Heart right ventricle (tissue), 16 donors: Measurements from ENCODE around the gene SP1. TPM values are rescaled to one million over a fixed set of nuclear protein-coding genes. Genes with fewer than 3 reads are reported as not detected.

Experiments used
- ATAC-seq, 8 donors: fragments of 200-7000 bp; cut with Tn5 transposase; one replicate each; pipeline ENCODE4 v1.9.1; 2020; ENCODE audit warnings: mild to moderate bottlenecking in 8 of 8, moderate library complexity in 8 of 8, moderate number of reproducible peaks in 1 of 8
- DNase-seq, 2 donors: peaks; one replicate each; pipeline ENCODE4 v3.0.0-alpha.2; 2020
- H3K27ac ChIP-seq, 10 donors: fragments of 200-600 bp; sonication (generic) in 2 of 10; one replicate each; pipeline versions ENCODE4 v1.5.0 to v1.8.0; 2020 to 2022; ENCODE audit warnings: mild to moderate bottlenecking in 3 of 10
- H3K27me3 ChIP-seq, 7 donors: fragments of 200-600 bp; one replicate each; pipeline ENCODE4 v1.8.0; 2021 to 2022; ENCODE audit warnings: mild to moderate bottlenecking in 2 of 7
- H3K36me3 ChIP-seq, 9 donors: fragments of 200-600 bp; sonication (generic) in 1 of 9; one replicate each; pipeline versions ENCODE4 v1.5.0 to v1.8.0; 2020 to 2022; ENCODE audit warnings: mild to moderate bottlenecking in 2 of 9
- H3K4me1 ChIP-seq, 9 donors: fragments of 200-600 bp; sonication (generic) in 1 of 9; one replicate each; pipeline versions ENCODE4 v1.5.0 to v1.8.0; 2020 to 2022; ENCODE audit warnings: mild to moderate bottlenecking in 4 of 9
- H3K4me3 ChIP-seq, 10 donors: fragments of 200-600 bp; sonication (generic) in 2 of 10; one replicate each; pipeline versions ENCODE4 v1.5.0 to v1.8.0; 2020 to 2022; ENCODE audit warnings: mild to moderate bottlenecking in 7 of 10, moderate library complexity in 2 of 10
- H3K9me3 ChIP-seq, 11 donors: fragments of 200-600 bp in 10 of 11; sonication (generic) in 2 of 11; one replicate each; pipeline versions ENCODE4 v1.5.0 to v1.8.0; 2013 to 2022; ENCODE audit warnings: mild to moderate bottlenecking in 2 of 11, control low read depth in 1 of 11, moderate library complexity in 1 of 11
- WGBS, 2 donors: extraction: QIAGEN DNeasy Blood & Tissue Kit; methylation state at CpG; one replicate each; pipeline ENCODE4 v1.1.7; 2013; ENCODE audit warnings: inconsistent platforms in 1 of 2; 5-methylcytosine and 5-hydroxymethylcytosine counted together
- intact Hi-C, 10 donors: fragments of 100-400 bp; cut with DNase I; formaldehyde crosslinking; loops; one replicate each; pipeline versions ENCODE4 v1.11.1 to v1.14.2; 2022
- polyA plus RNA-seq, 2 donors: library from polyadenylated mRNA; stranded (reverse); fragments of 200-250 nt; gene quantifications; one replicate each; pipeline ENCODE4 v1.2.3, GENCODE V29; 2013
- total RNA-seq, 10 donors: library from RNA; stranded (reverse); fragmentation: NEBNext Ultra II Directional in 3 of 10; extraction: Animal tissue kit (Norgen Biotek cat#: 25700) in 3 of 10; gene quantifications; one replicate each; pipeline versions ENCODE4 v1.2.1 to v1.2.4, GENCODE V29; 2021 to 2023
- TF ChIP-seq, protein P1 (sequence below), 9 donors: fragments of 200-600 bp; sonication (generic) in 2 of 9; IDR thresholded peaks; one replicate each; pipeline versions ENCODE4 v1.5.0 to v1.8.0; 2021 to 2022; ENCODE audit warnings: antibody characterized with exemption in 9 of 9, mild to moderate bottlenecking in 5 of 9, moderate library complexity in 1 of 9
- donor health status: Arrhythmogenic right ventricular cardiomyopathy.
- donor health status: ischemic (EF 13 %, LVEDD 7.1; RV severe dilation, severe dysfunction).
- donor health status: healthy with polysubstance abuse.
- donor health status: DM: no; HTN: yes; CAD: no.
- donor health status: DM: no; HTN: no; CAD: no.
- donor health status: ischemic (EF 25% LVEDD 6.9; RV normal size, moderate dysfunction).
- donor health status: ischemic (EF 25% LVEDD 5.7; RV mildly dilated, moderate dysfunction).
- donor health status: healthy.
- donor health status: DM: yes; HTN: yes; CAD: no.
- donor health status: Ischemic cardiomyopathy.
- donor health status: ischemic (EF 35%, LVEDD 5.7; RV mildly dilated, moderate dysfunction).
- donor health status: nonischemic (EF 11% LVEDD 7.7; RV severe dilation, severe dysfunction).
- donor health status: DM: yes; HTN: yes; CAD: no.
- donor health status: PGD.
- donor health status: ischemic (EF 29% LVEDD 5.4; RV normal size, mild dysfunction).
- donor health status: nonischemic (EF 23%, LVEDD 6.1; RV moderate dilation, normal function).

Gene SP1
- total and polyA plus RNA-seq, 12 donors = 7.8 to 42.4 (median 31.3) TPM

DNA sequence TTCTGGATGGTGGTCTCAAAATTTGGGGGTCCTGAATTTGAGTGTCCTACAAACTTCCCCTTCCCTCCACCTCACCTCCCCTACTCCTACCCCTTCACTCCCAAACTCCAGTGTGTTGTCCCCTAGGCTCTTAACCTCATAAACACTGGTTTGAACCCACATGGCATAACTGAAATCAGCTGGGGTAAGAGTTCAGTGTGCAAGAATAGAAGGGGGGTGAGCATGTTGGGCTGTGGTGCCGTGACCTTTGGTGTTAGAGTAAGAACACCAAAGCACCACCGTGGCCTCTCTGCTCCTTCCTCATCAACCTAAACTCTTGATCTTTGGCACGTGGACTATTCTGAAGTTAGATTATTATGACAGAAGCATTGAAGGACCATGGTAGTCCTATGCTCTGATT, 83.0 kb downstream of the SP1 start:
- Histone ChIP-seq H3K27me3 (no peaks in the 10 kb centered on the region), H3K27ac (peak overlapping the region in 6 of 10 donors; percentile 19 to 75 (median 36)), H3K9me3 (no peaks in the 10 kb centered on the region), H3K4me1 (peaks cover 6 to 85% (median 64%) of the 10 kb centered on the region in 9 donors), H3K36me3 (peaks cover 22 to 100% (median 98%) of the 10 kb centered on the region in 9 donors), H3K4me3 (no peak overlapping the region)
- ATAC-seq (no peak), DNase-seq (no peak)
- WGBS, 2 donors = 31 to 57% methylated on average over 3 of the region's 3 CpGs
- intact Hi-C loops = no loop called here
- TF ChIP-seq, protein P1, sequence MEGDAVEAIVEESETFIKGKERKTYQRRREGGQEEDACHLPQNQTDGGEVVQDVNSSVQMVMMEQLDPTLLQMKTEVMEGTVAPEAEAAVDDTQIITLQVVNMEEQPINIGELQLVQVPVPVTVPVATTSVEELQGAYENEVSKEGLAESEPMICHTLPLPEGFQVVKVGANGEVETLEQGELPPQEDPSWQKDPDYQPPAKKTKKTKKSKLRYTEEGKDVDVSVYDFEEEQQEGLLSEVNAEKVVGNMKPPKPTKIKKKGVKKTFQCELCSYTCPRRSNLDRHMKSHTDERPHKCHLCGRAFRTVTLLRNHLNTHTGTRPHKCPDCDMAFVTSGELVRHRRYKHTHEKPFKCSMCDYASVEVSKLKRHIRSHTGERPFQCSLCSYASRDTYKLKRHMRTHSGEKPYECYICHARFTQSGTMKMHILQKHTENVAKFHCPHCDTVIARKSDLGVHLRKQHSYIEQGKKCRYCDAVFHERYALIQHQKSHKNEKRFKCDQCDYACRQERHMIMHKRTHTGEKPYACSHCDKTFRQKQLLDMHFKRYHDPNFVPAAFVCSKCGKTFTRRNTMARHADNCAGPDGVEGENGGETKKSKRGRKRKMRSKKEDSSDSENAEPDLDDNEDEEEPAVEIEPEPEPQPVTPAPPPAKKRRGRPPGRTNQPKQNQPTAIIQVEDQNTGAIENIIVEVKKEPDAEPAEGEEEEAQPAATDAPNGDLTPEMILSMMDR (IDR thresholded peaks at IDR 0.05) = no peak

DNA sequence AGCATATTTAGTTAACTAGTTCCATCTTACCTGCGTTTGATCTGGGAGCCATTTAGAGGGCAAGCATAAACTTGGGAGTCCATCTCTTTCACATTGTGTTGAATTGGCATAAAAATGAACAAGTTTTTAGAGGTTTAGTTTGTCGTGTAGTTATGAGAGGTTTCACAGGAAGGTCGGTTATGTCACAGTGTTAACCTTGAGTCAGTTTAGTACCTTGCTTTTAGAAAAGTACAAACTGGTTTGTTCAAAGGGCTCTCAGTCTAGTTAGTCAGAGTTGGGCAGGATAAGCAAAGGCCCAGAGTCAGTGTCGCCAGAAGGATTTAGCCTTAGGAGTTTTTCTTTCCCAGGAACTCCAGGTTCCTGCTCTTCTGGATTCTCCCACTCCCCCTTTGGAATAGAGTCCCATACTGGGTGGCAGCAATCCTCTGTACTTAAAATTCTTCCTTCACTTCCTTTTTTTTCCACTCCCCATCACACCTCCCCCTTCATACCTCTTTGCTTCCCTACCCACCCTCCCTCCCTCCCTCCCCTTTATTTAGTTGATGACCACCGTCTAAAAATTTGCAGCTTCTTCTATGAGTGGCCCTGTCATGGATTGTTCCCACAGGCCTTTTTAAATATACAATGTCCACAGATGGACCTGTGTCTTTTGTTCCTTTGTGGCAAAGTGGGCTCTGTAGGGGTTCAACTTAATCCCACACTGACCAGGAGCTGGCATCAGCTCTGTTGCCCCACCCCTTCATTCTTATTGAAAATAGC, 84.0 kb downstream of the SP1 start:
- Histone ChIP-seq H3K4me3 (no peak overlapping the region), H3K36me3 (peaks cover 22 to 100% (median 100%) of the 10 kb centered on the region in 9 donors), H3K27me3 (no peaks in the 10 kb centered on the region), H3K4me1 (peaks cover 6 to 93% (median 68%) of the 10 kb centered on the region in 9 donors), H3K27ac (peak overlapping the region in 7 of 10 donors; percentile 17 to 75 (median 41)), H3K9me3 (no peaks in the 10 kb centered on the region)
- TF ChIP-seq, protein P1 (IDR thresholded peaks at IDR 0.05) = no peak
- DNase-seq = no peak
- WGBS, 2 donors = 39 to 46% methylated on average over 5 of the region's 5 CpGs
- peak in 1 of 8 donors; percentile 1 for ATAC-seq
- intact Hi-C loops = no loop called here

DNA sequence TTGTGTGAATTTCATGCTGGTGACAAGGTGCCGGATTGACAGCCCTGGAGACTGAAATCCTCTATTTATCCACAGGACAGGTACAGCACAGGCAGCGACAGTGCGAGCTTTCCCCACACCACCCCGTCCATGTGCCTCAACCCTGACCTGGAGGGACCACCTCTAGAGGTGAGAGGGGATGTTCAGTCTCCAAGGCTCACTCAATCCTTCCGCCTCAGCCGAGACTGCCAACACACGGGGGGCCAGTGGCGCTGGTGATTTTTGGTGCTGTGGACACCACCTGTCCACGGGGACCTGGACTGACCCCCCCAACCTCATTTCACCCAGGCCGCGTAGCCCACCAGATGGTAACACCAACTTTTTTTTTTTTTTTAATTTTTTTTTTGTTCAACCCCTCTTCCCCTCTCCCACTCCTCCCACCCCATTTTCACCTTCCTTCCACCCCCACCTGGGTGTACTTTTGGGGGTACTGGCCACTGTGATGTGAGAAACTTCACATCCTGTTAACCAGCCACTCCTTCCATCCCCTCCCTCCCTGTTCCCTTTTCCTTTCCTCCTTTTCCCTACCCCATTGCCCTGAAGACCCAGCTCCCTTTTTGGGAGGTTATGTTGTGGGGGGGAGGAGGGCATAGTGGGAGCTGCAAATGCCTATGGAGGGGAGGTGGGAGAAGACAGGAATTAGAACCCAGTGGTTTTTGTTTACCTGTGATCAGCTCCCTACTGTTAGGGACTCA, 84.9 kb downstream of the SP1 start:
- Histone ChIP-seq H3K9me3 (no peaks in the 10 kb centered on the region), H3K36me3 (peaks cover 22 to 100% (median 100%) of the 10 kb centered on the region in 9 donors), H3K4me1 (peaks cover 6 to 94% (median 68%) of the 10 kb centered on the region in 9 donors), H3K27ac (peak overlapping the region in 7 of 10 donors; percentile 17 to 57 (median 41)), H3K4me3 (no peak overlapping the region), H3K27me3 (no peaks in the 10 kb centered on the region)
- ATAC-seq (no peak), DNase-seq (no peak)
- TF ChIP-seq, protein P1 (IDR thresholded peaks at IDR 0.05) = no peak
- intact Hi-C loops = no loop called here
- WGBS, 2 donors = 84 to 87% methylated on average over 11 of the region's 11 CpGs

DNA sequence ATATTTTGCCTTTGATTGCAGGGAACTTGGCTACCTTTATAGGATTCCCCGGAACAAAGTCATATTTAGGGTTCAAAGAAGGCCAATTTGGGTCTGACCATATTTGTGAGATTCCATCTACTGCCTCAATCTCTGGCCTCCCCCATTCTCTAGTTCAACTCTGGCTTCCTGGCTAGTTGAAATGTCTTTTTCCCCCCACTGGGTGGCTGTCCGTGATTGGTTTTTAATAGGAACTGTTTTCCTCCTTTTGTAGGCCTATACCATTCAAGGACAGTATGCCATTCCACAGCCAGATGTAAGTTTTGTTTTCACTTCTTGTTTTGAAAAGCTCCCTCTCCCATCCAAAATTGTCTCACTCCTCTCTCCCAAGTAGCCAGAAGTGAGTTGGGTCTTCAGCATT, 85.7 kb downstream of the SP1 start:
- Histone ChIP-seq H3K27ac (peak overlapping the region in 8 of 10 donors; percentile 3 to 57 (median 26)), H3K36me3 (peaks cover 16 to 100% (median 100%) of the 10 kb centered on the region in 9 donors), H3K9me3 (no peaks in the 10 kb centered on the region), H3K4me1 (peaks cover 6 to 94% (median 61%) of the 10 kb centered on the region in 9 donors), H3K4me3 (no peak overlapping the region), H3K27me3 (no peaks in the 10 kb centered on the region)
- TF ChIP-seq, protein P1 (IDR thresholded peaks at IDR 0.05) = peak in 1 of 9 donors; percentile 12
- 49 to 54% methylated on average over 2 of the region's 2 CpGs for WGBS, 2 donors
- intact Hi-C loops = no loop called here
- no peak for DNase-seq
- no peak for ATAC-seq

Other genes with a start within 250 kb of the SP1 start
- gene ZNF740, start 199.5 kb upstream of the SP1 start, total RNA-seq = 10 to 100 TPM; 13.8 to 28.9 (median 20.4) TPM
- gene ZNF740, start 199.5 kb upstream of the SP1 start, polyA plus RNA-seq = 1 to 10 TPM; 2.7 to 8.2 TPM
- 10 to 100 TPM in 3 of 10 donors, 1 to 10 TPM in 7; 8.3 to 15.1 (median 9.5) TPM for gene CSAD, start 199.3 kb upstream of the SP1 start, total RNA-seq
- 10 to 100 TPM in 1 of 2 donors, 1 to 10 TPM in 1; 8.0 to 76.4 TPM for gene CSAD, start 199.3 kb upstream of the SP1 start, polyA plus RNA-seq
- 1 to 10 TPM in 7 of 10 donors, under 1 TPM in 3; 0.56 to 8.4 (median 1.1) TPM for gene ITGB7, start 172.9 kb upstream of the SP1 start, total RNA-seq
- under 1 TPM; 0.55 to 0.73 TPM for gene ITGB7, start 172.9 kb upstream of the SP1 start, polyA plus RNA-seq
- 10 to 100 TPM in 8 of 10 donors, 1 to 10 TPM in 2; 7.0 to 21.7 (median 13.9) TPM for gene RARG, start 148.0 kb upstream of the SP1 start, total RNA-seq
- gene RARG, start 148.0 kb upstream of the SP1 start, polyA plus RNA-seq = 10 to 100 TPM in 1 of 2 donors, 1 to 10 TPM in 1; 7.8 to 11.7 TPM
- 1 to 10 TPM in 2 of 10 donors, under 1 TPM in 8; 0.04 to 3.1 (median 0.36) TPM for gene ESPL1, start 111.9 kb upstream of the SP1 start, total RNA-seq
- under 1 TPM; 0.13 to 0.29 TPM for gene ESPL1, start 111.9 kb upstream of the SP1 start, polyA plus RNA-seq
- 100 to 1,000 TPM; 307 to 413 (median 339) TPM for gene PFDN5, start 84.6 kb upstream of the SP1 start, total RNA-seq
- gene PFDN5, start 84.6 kb upstream of the SP1 start, polyA plus RNA-seq = 1,000 to 10,000 TPM in 1 of 2 donors, 100 to 1,000 TPM in 1; 658 to 1,216 TPM
- 10 to 100 TPM; 26.8 to 40.1 (median 36.0) TPM for gene MYG1, start 80.5 kb upstream of the SP1 start, total RNA-seq
- 100 to 1,000 TPM in 1 of 2 donors, 10 to 100 TPM in 1; 69.4 to 115 TPM for gene MYG1, start 80.5 kb upstream of the SP1 start, polyA plus RNA-seq
- gene AAAS, start 58.6 kb upstream of the SP1 start, total RNA-seq = 10 to 100 TPM; 33.5 to 42.2 (median 34.9) TPM
- gene AAAS, start 58.6 kb upstream of the SP1 start, polyA plus RNA-seq = 10 to 100 TPM; 33.9 to 52.8 TPM
- gene SP7, start 43.8 kb upstream of the SP1 start, total RNA-seq = not detected
- gene SP7, start 43.8 kb upstream of the SP1 start, polyA plus RNA-seq = not detected
- gene AMHR2, start 43.7 kb downstream of the SP1 start, total RNA-seq = under 1 TPM in 5 of 10 donors, not detected in 5; 0.24 to 0.94 (median 0.64) TPM
- not detected for gene AMHR2, start 43.7 kb downstream of the SP1 start, polyA plus RNA-seq
- gene PRR13, start 61.6 kb downstream of the SP1 start, total RNA-seq = 10 to 100 TPM; 28.6 to 70.0 (median 55.4) TPM
- 100 to 1,000 TPM in 1 of 2 donors, 10 to 100 TPM in 1; 40.4 to 122 TPM for gene PRR13, start 61.6 kb downstream of the SP1 start, polyA plus RNA-seq
- gene PCBP2, start 71.9 kb downstream of the SP1 start, total RNA-seq = 100 to 1,000 TPM; 492 to 579 (median 559) TPM
- 100 to 1,000 TPM; 281 to 288 TPM for gene PCBP2, start 71.9 kb downstream of the SP1 start, polyA plus RNA-seq
- 10 to 100 TPM in 1 of 10 donors, 1 to 10 TPM in 9; 2.9 to 10.1 (median 4.3) TPM for gene MAP3K12, start 119.3 kb downstream of the SP1 start, total RNA-seq
- 10 to 100 TPM in 1 of 2 donors, 1 to 10 TPM in 1; 6.5 to 19.4 TPM for gene MAP3K12, start 119.3 kb downstream of the SP1 start, polyA plus RNA-seq
- gene TARBP2, start 121.1 kb downstream of the SP1 start, total RNA-seq = 10 to 100 TPM in 7 of 10 donors, 1 to 10 TPM in 3; 7.0 to 13.7 (median 11.0) TPM
- 10 to 100 TPM; 17.6 to 21.2 TPM for gene TARBP2, start 121.1 kb downstream of the SP1 start, polyA plus RNA-seq
- not detected for gene NPFF, start 127.3 kb downstream of the SP1 start, total RNA-seq
- gene NPFF, start 127.3 kb downstream of the SP1 start, polyA plus RNA-seq = not detected
- 10 to 100 TPM; 28.2 to 47.8 (median 34.4) TPM for gene ATF7, start 246.2 kb downstream of the SP1 start, total RNA-seq
- 10 to 100 TPM; 12.6 to 23.0 TPM for gene ATF7, start 246.2 kb downstream of the SP1 start, polyA plus RNA-seq